Measurements from ENCODE around the gene GATAD2A.

DNA sequence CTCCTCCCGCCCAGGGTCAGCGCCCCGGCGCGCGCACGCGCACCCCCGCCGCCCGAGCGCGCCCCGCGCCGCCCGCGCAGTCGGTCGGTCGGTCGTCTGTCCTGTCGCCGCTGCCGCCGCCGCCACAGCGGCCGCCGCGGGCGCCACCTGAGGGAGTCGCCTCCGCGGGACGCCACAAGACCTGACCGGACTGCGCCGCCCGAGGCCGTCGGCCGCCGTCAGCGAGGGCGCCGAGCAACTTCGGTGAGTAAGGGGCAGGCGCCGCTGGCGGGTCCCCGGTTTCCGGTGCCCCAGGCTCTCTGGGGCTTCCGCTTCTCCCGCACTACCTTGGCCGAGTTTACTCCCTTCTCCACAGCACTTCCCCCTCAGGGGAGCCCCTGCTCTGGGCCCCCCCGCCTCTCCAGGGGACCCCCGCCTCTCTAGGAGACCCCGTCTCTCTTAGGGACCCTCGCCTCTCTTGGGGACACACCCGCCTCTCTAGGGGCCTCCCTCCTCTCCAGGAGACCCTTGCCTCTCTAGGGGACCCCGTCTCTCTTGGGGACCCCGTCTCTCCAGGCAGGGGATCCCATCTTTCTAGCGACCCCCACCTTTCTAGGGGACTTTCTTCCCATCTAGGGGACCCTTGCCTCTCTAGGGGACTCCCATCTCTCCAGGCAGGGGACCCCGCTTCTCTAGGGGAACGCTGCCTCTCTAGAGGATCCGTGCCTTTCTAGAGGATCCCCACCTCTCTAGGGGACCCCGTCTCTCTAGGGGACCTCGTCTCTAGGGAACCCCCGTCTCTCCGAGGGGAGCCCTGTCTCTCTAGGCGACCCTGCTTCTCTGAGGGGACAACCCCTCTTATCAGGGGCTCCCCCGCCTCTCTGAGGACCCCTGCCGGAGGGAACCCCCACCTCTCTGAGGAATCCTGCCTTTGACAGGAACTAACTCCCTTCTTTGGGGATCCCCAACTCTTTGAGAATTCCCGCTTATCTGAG is 19.3 kb upstream of the GATAD2A start:
- TF ChIP-seq, protein P1, sequence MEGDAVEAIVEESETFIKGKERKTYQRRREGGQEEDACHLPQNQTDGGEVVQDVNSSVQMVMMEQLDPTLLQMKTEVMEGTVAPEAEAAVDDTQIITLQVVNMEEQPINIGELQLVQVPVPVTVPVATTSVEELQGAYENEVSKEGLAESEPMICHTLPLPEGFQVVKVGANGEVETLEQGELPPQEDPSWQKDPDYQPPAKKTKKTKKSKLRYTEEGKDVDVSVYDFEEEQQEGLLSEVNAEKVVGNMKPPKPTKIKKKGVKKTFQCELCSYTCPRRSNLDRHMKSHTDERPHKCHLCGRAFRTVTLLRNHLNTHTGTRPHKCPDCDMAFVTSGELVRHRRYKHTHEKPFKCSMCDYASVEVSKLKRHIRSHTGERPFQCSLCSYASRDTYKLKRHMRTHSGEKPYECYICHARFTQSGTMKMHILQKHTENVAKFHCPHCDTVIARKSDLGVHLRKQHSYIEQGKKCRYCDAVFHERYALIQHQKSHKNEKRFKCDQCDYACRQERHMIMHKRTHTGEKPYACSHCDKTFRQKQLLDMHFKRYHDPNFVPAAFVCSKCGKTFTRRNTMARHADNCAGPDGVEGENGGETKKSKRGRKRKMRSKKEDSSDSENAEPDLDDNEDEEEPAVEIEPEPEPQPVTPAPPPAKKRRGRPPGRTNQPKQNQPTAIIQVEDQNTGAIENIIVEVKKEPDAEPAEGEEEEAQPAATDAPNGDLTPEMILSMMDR (IDR thresholded peaks at IDR 0.05) = no peak
- TF ChIP-seq EP300 (IDR thresholded peaks at IDR 0.05) (no peak), POLR2A (IDR thresholded peaks at IDR 0.05) (no peak), POLR2AphosphoS5 (IDR thresholded peaks at IDR 0.05) (no peak)

All from sigmoid colon (tissue), 4 donors.